HFFc6 (cell line): ENCODE data around the gene MYO5A. TPM values are rescaled to one million over a fixed set of nuclear protein-coding genes. Genes with fewer than 3 reads are reported as not detected.
"Not testable (repeated sequence)": the region's sequence is repeated elsewhere in the genome, so short reads cannot be mapped to it uniquely, and the experiment has no call there.

Experiments used
- DNase-seq: peaks from one replicate; pipeline ENCODE4 v3.0.0-alpha.2; 2018
- H3K27ac Mint-ChIP-seq: 2 replicates; pipeline ENCODE4 v1.8.0; 2020; ENCODE audit warnings: mild to moderate bottlenecking, mixed read lengths
- H3K27me3 Mint-ChIP-seq: 2 replicates; pipeline ENCODE4 v1.8.0; 2021; ENCODE audit warnings: mild to moderate bottlenecking, moderate library complexity, mixed read lengths; ENCODE audit not compliant: insufficient read depth
- H3K36me3 Mint-ChIP-seq: 2 replicates; pipeline ENCODE4 v1.8.0; 2021; ENCODE audit warnings: low read depth, mixed read lengths
- H3K4me1 Mint-ChIP-seq: 2 replicates; pipeline ENCODE4 v1.8.0; 2020; ENCODE audit warnings: low read depth, mixed read lengths
- H3K4me3 Mint-ChIP-seq: 2 replicates; pipeline ENCODE4 v1.8.0; 2020; ENCODE audit warnings: mild to moderate bottlenecking, moderate library complexity, mixed read lengths
- H3K9me3 Mint-ChIP-seq: 2 replicates; pipeline ENCODE4 v1.8.0; 2020; ENCODE audit warnings: mild to moderate bottlenecking, mixed read lengths
- CTCF ChIP-seq: fragments of 200-600 bp; sonication (generic); IDR thresholded peaks from 2 replicates; pipeline ENCODE4 v1.5.0; 2021; ENCODE audit warnings: antibody characterized with exemption, mild to moderate bottlenecking
- total RNA-seq, 6 experiments: library from RNA; stranded (reverse); fragmentation: NEBNext Ultra II Directional; extraction: Animal tissue kit (Norgen Biotek cat#: 25700); gene quantifications; 2 replicates in 1 of 6; 3 replicates in 5 of 6; pipeline ENCODE4 v1.2.3, GENCODE V29; 2021

Gene MYO5A
- total RNA-seq, 6 experiments from 2014 or later, result 47.4 to 59.4 (median 54.0) TPM

GRCh38 chr15:52517014-52517413, 11.7 kb downstream of the MYO5A start:
- H3K27ac Mint-ChIP-seq, result no peak overlapping the region
- no peak for DNase-seq
- 0 out of 2 replicates have a peak, but pooled peaks cover 4% of the 10 kb centered on the region for H3K36me3 Mint-ChIP-seq
- peaks cover 27% of the 10 kb centered on the region for H3K4me1 Mint-ChIP-seq
- no peaks in the 10 kb centered on the region for H3K9me3 Mint-ChIP-seq
- H3K4me3 Mint-ChIP-seq, result no peak overlapping the region
- TF ChIP-seq CTCF, result no peak
- no peaks in the 10 kb centered on the region; the same call in 1 of the 2 replicates for H3K27me3 Mint-ChIP-seq

GRCh38 chr15:52515343-52515742, 13.3 kb downstream of the MYO5A start:
- Mint-ChIP-seq H3K9me3 (no peaks in the 10 kb centered on the region), H3K4me1 (peaks cover 30% of the 10 kb centered on the region), H3K4me3 (no peak overlapping the region), H3K36me3 (no peaks in the 10 kb centered on the region), H3K27me3 (no peaks in the 10 kb centered on the region; the same call in 1 of the 2 replicates), H3K27ac (no peak overlapping the region)
- no peak for DNase-seq
- TF ChIP-seq CTCF, result no peak

- Mint-ChIP-seq H3K27me3 (no peaks in the 10 kb centered on the region; the same call in 1 of the 2 replicates), H3K27ac (no peak overlapping the region), H3K9me3 (no peaks in the 10 kb centered on the region), H3K36me3 (no peaks in the 10 kb centered on the region), H3K4me3 (no peak overlapping the region), H3K4me1 (peaks cover 37% of the 10 kb centered on the region)
- TF ChIP-seq CTCF, result no peak
- DNase-seq, result no peak
Measured at GRCh38 chr15:52514482-52514881, 14.2 kb downstream of the MYO5A start.

DNA sequence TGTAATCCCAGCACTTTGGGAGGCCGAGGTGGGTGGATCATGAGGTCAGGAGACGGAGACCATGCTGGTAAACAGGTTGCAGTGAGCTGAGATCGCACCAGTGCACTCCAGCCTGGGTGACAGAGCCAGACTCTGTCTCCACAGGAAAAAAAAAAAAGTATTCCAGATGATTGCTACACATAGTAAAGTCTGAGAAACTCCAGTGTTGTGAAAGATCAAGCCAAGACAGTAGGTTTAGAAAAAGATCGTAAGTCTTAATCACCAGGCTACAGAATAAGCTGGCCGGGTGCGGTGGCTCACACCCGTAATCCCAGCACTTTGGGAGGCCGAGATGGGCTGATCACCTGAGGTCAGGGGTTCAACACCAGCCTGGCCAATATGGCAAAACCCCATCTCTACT, 15.8 kb downstream of the MYO5A start:
- H3K27me3 Mint-ChIP-seq, DNase-seq, H3K9me3 Mint-ChIP-seq, H3K36me3 Mint-ChIP-seq, H3K27ac Mint-ChIP-seq, H3K4me3 Mint-ChIP-seq: not testable (repeated sequence)
- H3K4me1 Mint-ChIP-seq, result peaks cover 35% of the 10 kb centered on the region

DNA sequence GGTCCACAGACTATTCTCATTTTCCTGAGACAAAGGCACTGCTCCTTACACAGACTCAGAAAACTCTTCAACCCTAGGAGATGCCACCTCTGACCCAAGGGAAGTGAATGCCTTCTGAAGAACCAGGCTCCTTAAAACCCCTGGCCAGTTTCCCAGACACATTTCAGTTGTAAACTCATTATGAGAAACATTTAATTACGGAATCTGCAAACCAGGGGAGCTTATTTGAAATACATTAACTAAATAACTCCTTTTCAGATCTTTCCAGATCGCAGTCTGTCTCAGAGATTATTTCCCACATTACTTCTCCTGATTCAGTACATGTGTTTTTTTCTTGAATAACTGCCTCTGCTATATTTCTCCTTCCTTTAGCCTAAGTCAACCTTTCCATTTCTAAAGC, 17.6 kb downstream of the MYO5A start:
- H3K27me3 Mint-ChIP-seq, result no peaks in the 10 kb centered on the region
- H3K27ac Mint-ChIP-seq, result peak overlapping the region; percentile 37; the same call in 1 of the 2 replicates
- no peak for TF ChIP-seq CTCF
- no peak for DNase-seq
- H3K9me3 Mint-ChIP-seq, result no peaks in the 10 kb centered on the region
- no peaks in the 10 kb centered on the region for H3K36me3 Mint-ChIP-seq
- H3K4me1 Mint-ChIP-seq, result peaks cover 40% of the 10 kb centered on the region
- H3K4me3 Mint-ChIP-seq, result no peak overlapping the region

DNA sequence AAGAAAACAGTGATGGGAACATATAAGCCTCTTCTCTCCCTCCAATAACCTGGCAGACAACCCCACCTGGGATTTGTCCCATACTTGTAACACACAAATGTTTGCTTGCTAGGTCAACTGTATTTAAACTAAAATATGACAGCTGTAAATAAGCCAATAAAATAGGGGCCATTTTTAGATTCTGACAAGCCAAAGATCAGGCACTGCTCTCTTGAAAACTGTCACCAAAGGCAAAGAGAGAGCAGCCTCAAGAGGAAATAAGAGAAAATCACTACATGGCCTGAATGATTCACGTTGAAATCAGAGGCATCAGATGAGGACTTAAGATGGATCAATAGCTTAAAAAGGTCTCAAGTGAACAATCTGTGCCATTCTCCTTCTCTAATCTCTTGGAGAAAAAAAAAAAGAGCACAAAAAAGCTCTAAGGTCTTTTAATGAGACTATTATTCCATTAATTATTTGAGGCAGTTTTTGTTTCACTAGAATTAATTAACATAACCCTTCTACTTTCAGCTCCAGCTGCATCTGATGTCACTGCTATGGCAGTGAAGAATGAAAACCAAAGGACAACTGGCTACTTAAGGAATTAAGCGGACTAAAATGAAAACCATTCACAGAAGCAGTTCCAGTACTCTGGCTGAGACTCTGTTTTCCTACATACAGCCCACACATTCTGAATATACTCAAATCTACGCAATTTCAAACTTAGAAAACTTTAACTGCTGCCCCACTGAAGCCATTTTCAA, 19.0 kb downstream of the MYO5A start:
- no peak for TF ChIP-seq CTCF
- Mint-ChIP-seq H3K4me1 (peaks cover 47% of the 10 kb centered on the region), H3K4me3 (no peak overlapping the region), H3K9me3 (no peaks in the 10 kb centered on the region), H3K27ac (peak overlapping the region; percentile 27; the same call in 1 of the 2 replicates), H3K36me3 (no peaks in the 10 kb centered on the region), H3K27me3 (no peaks in the 10 kb centered on the region; the same call in 1 of the 2 replicates)
- DNase-seq, result no peak
